Ecto neural progenitor cell (in vitro differentiated cells): ENCODE results near the gene ROBO2.

ENCODE experiments used
- DNase-seq: peaks from one replicate; pipeline ENCODE4 v3.0.0-alpha.2; 2018; ENCODE audit warnings: low spot score

ROBO2 gene

GRCh38 chr3:77682162-77682561, 642.3 kb downstream of the ROBO2 start:
- no peak for DNase-seq

- no peak for DNase-seq
Observed at GRCh38 chr3:77684115-77684514, 644.2 kb downstream of the ROBO2 start.

- DNase-seq: no peak
Observed at GRCh38 chr3:77685713-77686112, 645.8 kb downstream of the ROBO2 start.

GRCh38 chr3:77686560-77686959, 646.7 kb downstream of the ROBO2 start:
- DNase-seq: no peak

- no peak for DNase-seq
Observed at GRCh38 chr3:77687545-77687944, 647.6 kb downstream of the ROBO2 start.

GRCh38 chr3:77690284-77690845, 650.5 kb downstream of the ROBO2 start:
- DNase-seq: no peak

- DNase-seq: no peak
Observed at GRCh38 chr3:77693147-77693546, 653.2 kb downstream of the ROBO2 start.

- no peak for DNase-seq
Observed at GRCh38 chr3:77699125-77699691, 659.3 kb downstream of the ROBO2 start.
